ENCODE measurements around the gene PPP1R14B. TPM values are rescaled to one million over a fixed set of nuclear protein-coding genes. Genes with fewer than 3 reads are reported as not detected.

Gene PPP1R14B
- total and polyA plus RNA-seq, 2 of the 13 experiments (the other 11 are each of a cell fraction or from before 2014, with no cell fraction given): 110 to 148 TPM

DNA sequence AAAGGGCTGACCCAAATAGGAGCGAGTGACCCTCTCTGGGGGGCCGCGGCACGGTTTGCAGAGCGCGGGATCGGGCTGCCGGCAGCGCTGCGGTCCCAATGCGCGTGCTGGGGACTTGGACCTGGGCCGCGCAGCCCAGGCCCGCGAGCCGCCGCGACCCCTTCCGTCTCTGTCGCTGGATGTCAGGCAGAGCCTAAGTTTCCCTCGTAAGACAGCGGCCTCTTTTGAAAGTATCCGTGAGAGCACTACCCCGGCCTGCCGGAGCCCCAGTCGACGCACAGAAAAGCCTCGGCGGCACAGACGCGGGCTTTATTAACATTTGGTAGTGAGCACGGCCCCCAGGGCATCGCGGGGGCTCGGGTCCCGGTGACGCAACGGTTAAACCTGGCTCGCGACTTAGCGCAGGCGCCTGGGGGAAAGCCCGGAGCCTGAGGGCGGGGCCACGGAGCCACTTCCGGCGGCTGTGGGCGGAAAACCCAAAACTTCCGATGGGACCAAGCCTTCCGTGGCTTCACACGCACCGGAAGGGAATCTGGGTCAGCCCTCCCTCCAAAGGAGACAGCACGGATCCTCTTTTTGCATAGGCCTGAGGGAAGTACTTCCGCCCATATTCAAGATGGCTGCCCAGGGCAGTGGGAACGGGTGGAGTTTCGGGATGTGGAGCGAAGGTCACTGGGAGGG, 22.9 kb upstream of the PPP1R14B start (continued):
- TF ChIP-seq CHCHD3 (CRISPR knock-in tag; IDR thresholded peaks at IDR 0.05): no peak
- TF ChIP-seq ZNF615 (CRISPR knock-in tag; IDR thresholded peaks at IDR 0.05; ENCODE audit: borderline replicate concordance): no peak
- TF ChIP-seq, protein P1, sequence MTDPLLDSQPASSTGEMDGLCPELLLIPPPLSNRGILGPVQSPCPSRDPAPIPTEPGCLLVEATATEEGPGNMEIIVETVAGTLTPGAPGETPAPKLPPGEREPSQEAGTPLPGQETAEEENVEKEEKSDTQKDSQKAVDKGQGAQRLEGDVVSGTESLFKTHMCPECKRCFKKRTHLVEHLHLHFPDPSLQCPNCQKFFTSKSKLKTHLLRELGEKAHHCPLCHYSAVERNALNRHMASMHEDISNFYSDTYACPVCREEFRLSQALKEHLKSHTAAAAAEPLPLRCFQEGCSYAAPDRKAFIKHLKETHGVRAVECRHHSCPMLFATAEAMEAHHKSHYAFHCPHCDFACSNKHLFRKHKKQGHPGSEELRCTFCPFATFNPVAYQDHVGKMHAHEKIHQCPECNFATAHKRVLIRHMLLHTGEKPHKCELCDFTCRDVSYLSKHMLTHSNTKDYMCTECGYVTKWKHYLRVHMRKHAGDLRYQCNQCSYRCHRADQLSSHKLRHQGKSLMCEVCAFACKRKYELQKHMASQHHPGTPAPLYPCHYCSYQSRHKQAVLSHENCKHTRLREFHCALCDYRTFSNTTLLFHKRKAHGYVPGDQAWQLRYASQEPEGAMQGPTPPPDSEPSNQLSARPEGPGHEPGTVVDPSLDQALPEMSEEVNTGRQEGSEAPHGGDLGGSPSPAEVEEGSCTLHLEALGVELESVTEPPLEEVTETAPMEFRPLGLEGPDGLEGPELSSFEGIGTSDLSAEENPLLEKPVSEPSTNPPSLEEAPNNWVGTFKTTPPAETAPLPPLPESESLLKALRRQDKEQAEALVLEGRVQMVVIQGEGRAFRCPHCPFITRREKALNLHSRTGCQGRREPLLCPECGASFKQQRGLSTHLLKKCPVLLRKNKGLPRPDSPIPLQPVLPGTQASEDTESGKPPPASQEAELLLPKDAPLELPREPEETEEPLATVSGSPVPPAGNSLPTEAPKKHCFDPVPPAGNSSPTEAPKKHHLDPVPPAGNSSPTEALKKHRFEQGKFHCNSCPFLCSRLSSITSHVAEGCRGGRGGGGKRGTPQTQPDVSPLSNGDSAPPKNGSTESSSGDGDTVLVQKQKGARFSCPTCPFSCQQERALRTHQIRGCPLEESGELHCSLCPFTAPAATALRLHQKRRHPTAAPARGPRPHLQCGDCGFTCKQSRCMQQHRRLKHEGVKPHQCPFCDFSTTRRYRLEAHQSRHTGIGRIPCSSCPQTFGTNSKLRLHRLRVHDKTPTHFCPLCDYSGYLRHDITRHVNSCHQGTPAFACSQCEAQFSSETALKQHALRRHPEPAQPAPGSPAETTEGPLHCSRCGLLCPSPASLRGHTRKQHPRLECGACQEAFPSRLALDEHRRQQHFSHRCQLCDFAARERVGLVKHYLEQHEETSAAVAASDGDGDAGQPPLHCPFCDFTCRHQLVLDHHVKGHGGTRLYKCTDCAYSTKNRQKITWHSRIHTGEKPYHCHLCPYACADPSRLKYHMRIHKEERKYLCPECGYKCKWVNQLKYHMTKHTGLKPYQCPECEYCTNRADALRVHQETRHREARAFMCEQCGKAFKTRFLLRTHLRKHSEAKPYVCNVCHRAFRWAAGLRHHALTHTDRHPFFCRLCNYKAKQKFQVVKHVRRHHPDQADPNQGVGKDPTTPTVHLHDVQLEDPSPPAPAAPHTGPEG (CRISPR knock-in tag; IDR thresholded peaks at IDR 0.05): peak; percentile 21; the same call in 1 of the 2 replicates
- TF ChIP-seq NR2C2 (CRISPR knock-in tag; IDR thresholded peaks at IDR 0.05; ENCODE audit: borderline replicate concordance): peak; percentile 100
- TF ChIP-seq KLF11 (CRISPR knock-in tag; IDR thresholded peaks at IDR 0.05): peak; percentile 62; the same call in 1 of the 2 replicates
- peak; percentile 77 for TF ChIP-seq MXD4 (CRISPR knock-in tag; IDR thresholded peaks at IDR 0.05)
- TF ChIP-seq NRL (CRISPR knock-in tag; IDR thresholded peaks at IDR 0.05; ENCODE audit: borderline replicate concordance): no peak
- TF ChIP-seq MED13 (CRISPR knock-in tag; IDR thresholded peaks at IDR 0.05): no peak
- TF ChIP-seq SP2 (CRISPR knock-in tag; IDR thresholded peaks at IDR 0.05): peak; percentile 91
- TF ChIP-seq SP5 (CRISPR knock-in tag; IDR thresholded peaks at IDR 0.05; ENCODE audit: borderline replicate concordance, low read depth): peak; percentile 88
- TF ChIP-seq, protein P2, sequence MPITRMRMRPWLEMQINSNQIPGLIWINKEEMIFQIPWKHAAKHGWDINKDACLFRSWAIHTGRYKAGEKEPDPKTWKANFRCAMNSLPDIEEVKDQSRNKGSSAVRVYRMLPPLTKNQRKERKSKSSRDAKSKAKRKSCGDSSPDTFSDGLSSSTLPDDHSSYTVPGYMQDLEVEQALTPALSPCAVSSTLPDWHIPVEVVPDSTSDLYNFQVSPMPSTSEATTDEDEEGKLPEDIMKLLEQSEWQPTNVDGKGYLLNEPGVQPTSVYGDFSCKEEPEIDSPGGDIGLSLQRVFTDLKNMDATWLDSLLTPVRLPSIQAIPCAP (CRISPR knock-in tag; IDR thresholded peaks at IDR 0.05; ENCODE audit: low read depth): no peak
- TF ChIP-seq CEBPG (CRISPR knock-in tag; IDR thresholded peaks at IDR 0.05): peak; percentile 88
- TF ChIP-seq NAIF1 (CRISPR knock-in tag; IDR thresholded peaks at IDR 0.05; ENCODE audit: borderline replicate concordance): peak; percentile 100
- peak; percentile 36; the same call in 1 of the 2 replicates for TF ChIP-seq POGZ (CRISPR knock-in tag; IDR thresholded peaks at IDR 0.05)
- TF ChIP-seq ATAD3A (CRISPR knock-in tag; IDR thresholded peaks at IDR 0.05): no peak
- peak; percentile 75 for TF ChIP-seq GATAD2A (CRISPR knock-in tag; IDR thresholded peaks at IDR 0.05)
- TF ChIP-seq FOSL1 (CRISPR knock-in tag; IDR thresholded peaks at IDR 0.05; ENCODE audit: borderline replicate concordance): no peak
- TF ChIP-seq TMF1 (CRISPR knock-in tag; IDR thresholded peaks at IDR 0.05; ENCODE audit: low read depth): no peak; the same call in 1 of the 2 replicates
- no peak for TF ChIP-seq ZNF598 (CRISPR knock-in tag; IDR thresholded peaks at IDR 0.05; ENCODE audit: borderline replicate concordance)
- TF ChIP-seq TOE1 (CRISPR knock-in tag; IDR thresholded peaks at IDR 0.05): 0 out of 2 replicates have a peak, but pooled peaks have one; percentile 72
- no peak for TF ChIP-seq ZNF720 (CRISPR knock-in tag; IDR thresholded peaks at IDR 0.05)
- no peak for TF ChIP-seq ARNT2 (CRISPR knock-in tag; IDR thresholded peaks at IDR 0.05; ENCODE audit: low read depth)
- TF ChIP-seq MTF1 (CRISPR knock-in tag; IDR thresholded peaks at IDR 0.05): no peak
- TF ChIP-seq ZNF446 (CRISPR knock-in tag; IDR thresholded peaks at IDR 0.05): no peak
- no peak for TF ChIP-seq ZNF672 (CRISPR knock-in tag; IDR thresholded peaks at IDR 0.05)
- TF ChIP-seq THYN1 (CRISPR knock-in tag; IDR thresholded peaks at IDR 0.05; ENCODE audit: borderline replicate concordance, low read depth): no peak
- no peak for TF ChIP-seq ZNF549 (CRISPR knock-in tag; IDR thresholded peaks at IDR 0.05)

Measured in HepG2 (cell line).